Smooth muscle cell (in vitro differentiated cells): ENCODE results near the gene TPST1. TPM values are rescaled to one million over a fixed set of nuclear protein-coding genes. Genes with fewer than 3 reads are reported as not detected.

ENCODE experiments used
- DNase-seq: peaks from one replicate; lab custom pipeline; 2025; ENCODE audit not compliant: unreplicated experiment; lab: John Stamatoyannopoulos, UW
- H2AFZ ChIP-seq: fragments of 200-600 bp; sonication (generic); 2 replicates; pipeline ENCODE4 v1.6.0; 2016; ENCODE audit warnings: antibody characterized with exemption, low read depth, mild to moderate bottlenecking
- H3F3A ChIP-seq: fragments of 200-600 bp; sonication (generic); 2 replicates; pipeline ENCODE4 v1.6.0; 2017; ENCODE audit warnings: antibody characterized with exemption, low read depth
- H3K27ac ChIP-seq: fragments of 200-600 bp; sonication (generic); 2 replicates; pipeline ENCODE4 v1.5.1; 2016; ENCODE audit warnings: low read depth, mild to moderate bottlenecking
- H3K27me3 ChIP-seq: fragments of 200-600 bp; sonication (generic); 2 replicates; pipeline ENCODE4 v1.6.1; 2016; ENCODE audit warnings: low read depth, mild to moderate bottlenecking
- H3K36me3 ChIP-seq: fragments of 200-600 bp; sonication (generic); 2 replicates; pipeline ENCODE4 v1.5.1; 2016; ENCODE audit warnings: low read depth
- H3K4me1 ChIP-seq: fragments of 200-600 bp; sonication (generic); 2 replicates; pipeline ENCODE4 v1.5.1; 2016; ENCODE audit warnings: low read depth
- H3K4me2 ChIP-seq: fragments of 200-600 bp; sonication (generic); 2 replicates; pipeline ENCODE4 v1.6.0; 2016; ENCODE audit warnings: mild to moderate bottlenecking
- H3K4me3 ChIP-seq: fragments of 200-600 bp; sonication (generic); 2 replicates; pipeline ENCODE4 v1.5.1; 2016; ENCODE audit warnings: mild to moderate bottlenecking
- H3K79me2 ChIP-seq: fragments of 200-600 bp; sonication (generic); 2 replicates; pipeline ENCODE4 v1.6.0; 2016; ENCODE audit warnings: low read depth, mild to moderate bottlenecking
- H3K9ac ChIP-seq: fragments of 200-600 bp; sonication (generic); 2 replicates; pipeline ENCODE4 v1.6.0; 2016; ENCODE audit warnings: low read depth
- H3K9me3 ChIP-seq: fragments of 200-600 bp; sonication (generic); replicated peaks from 2 replicates; pipeline ENCODE4 v1.5.1; 2016; ENCODE audit warnings: low read depth
- H4K20me1 ChIP-seq: fragments of 200-600 bp; sonication (generic); 2 replicates; pipeline ENCODE4 v1.6.0; 2016; ENCODE audit warnings: low read depth
- WGBS: methylation state at CpG from one replicate; pipeline ENCODE4 v1.1.7; 2016; ENCODE audit warnings: low lambda C conversion rate; 5-methylcytosine and 5-hydroxymethylcytosine counted together
- polyA plus RNA-seq: library from polyadenylated mRNA; unstranded; fragments of >200 nt; fragmentation: Nextera tagmentation; extraction: Ambion mirVana; gene quantifications from 2 replicates; pipeline ENCODE4 v1.2.1, GENCODE V29; 2016
- total RNA-seq: library from RNA; depleted of rRNA; stranded (reverse); fragments of >200 nt; gene quantifications from 2 replicates; pipeline ENCODE4 v1.2.3, GENCODE V29; 2014
- TF ChIP-seq, protein P1 (sequence below): fragments of 200-600 bp; sonication (generic); IDR thresholded peaks from 2 replicates; pipeline ENCODE4 v1.5.1; 2017; ENCODE audit warnings: borderline replicate concordance, mild to moderate bottlenecking, antibody characterized with exemption; ENCODE audit not compliant: insufficient read depth, poor library complexity, severe bottlenecking

Gene TPST1
- total and polyA plus RNA-seq, 2 experiments from 2014 or later, result 133 to 139 TPM

DNA sequence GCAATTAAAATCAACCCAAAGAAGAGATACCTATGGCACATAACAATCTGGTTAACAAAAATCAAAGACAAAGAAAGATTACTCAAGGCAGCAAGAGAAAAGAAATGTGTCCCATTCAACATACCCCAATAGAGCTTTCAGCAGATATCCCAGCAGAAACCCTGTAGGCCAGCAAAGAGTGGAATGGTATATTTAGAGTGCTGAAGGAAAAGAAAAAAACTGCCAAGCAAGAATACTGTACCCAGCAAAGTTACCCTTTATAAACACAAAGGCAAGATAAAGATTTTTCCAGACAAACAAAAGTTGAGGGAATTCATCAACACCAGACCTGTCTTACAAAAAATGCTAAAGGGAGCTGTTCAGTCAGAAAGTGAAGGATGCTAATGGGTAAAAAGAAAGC is 131.6 kb downstream of the TPST1 start:
- Histone ChIP-seq H3K36me3 (peaks cover 7% of the 10 kb centered on the region), H3K9me3 (no peaks in the 10 kb centered on the region), H4K20me1 (peaks cover 22% of the 10 kb centered on the region), H3K79me2 (peaks cover 53% of the 10 kb centered on the region), H3K4me2 (no peak overlapping the region), H3K4me3 (no peak overlapping the region), H2AFZ (no peak overlapping the region), H3F3A (peaks cover 12% of the 10 kb centered on the region), H3K27me3 (no peaks in the 10 kb centered on the region), H3K4me1 (no peaks in the 10 kb centered on the region), H3K27ac (no peak overlapping the region), H3K9ac (no peak overlapping the region)
- DNase-seq, result no peak
- TF ChIP-seq, protein P1, sequence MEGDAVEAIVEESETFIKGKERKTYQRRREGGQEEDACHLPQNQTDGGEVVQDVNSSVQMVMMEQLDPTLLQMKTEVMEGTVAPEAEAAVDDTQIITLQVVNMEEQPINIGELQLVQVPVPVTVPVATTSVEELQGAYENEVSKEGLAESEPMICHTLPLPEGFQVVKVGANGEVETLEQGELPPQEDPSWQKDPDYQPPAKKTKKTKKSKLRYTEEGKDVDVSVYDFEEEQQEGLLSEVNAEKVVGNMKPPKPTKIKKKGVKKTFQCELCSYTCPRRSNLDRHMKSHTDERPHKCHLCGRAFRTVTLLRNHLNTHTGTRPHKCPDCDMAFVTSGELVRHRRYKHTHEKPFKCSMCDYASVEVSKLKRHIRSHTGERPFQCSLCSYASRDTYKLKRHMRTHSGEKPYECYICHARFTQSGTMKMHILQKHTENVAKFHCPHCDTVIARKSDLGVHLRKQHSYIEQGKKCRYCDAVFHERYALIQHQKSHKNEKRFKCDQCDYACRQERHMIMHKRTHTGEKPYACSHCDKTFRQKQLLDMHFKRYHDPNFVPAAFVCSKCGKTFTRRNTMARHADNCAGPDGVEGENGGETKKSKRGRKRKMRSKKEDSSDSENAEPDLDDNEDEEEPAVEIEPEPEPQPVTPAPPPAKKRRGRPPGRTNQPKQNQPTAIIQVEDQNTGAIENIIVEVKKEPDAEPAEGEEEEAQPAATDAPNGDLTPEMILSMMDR, result no peak

DNA sequence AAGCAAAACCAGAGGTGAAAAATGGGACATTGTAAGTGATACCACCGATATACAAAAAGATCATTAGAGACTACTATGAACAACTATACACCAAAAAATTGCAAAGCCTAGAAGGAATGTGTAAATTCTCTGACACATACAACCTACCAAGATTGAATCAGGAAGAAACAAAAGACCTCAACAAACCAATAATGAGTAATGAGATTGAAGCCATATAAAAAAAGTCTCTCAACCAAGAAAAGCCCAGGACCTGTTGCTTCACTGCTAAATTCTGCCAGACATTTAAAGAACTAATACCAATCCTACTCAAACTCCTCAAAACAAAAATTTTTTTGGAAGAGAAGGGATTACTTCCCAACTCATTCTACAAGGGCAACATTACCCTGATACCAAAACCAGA is 134.0 kb downstream of the TPST1 start:
- H3K4me1 ChIP-seq, result no peaks in the 10 kb centered on the region
- no peak for DNase-seq
- WGBS, result 96% methylated on average over 1 of the region's 1 CpG
- no peak overlapping the region for H2AFZ ChIP-seq
- H3F3A ChIP-seq, result peaks cover 12% of the 10 kb centered on the region
- no peak overlapping the region for H3K27ac ChIP-seq
- H3K36me3 ChIP-seq, result peaks cover 7% of the 10 kb centered on the region
- H3K79me2 ChIP-seq, result peaks cover 46% of the 10 kb centered on the region
- no peaks in the 10 kb centered on the region for H3K27me3 ChIP-seq
- H3K4me3 ChIP-seq, result no peak overlapping the region
- no peak overlapping the region for H3K4me2 ChIP-seq
- TF ChIP-seq, protein P1, result no peak
- peaks cover under 1% of the 10 kb centered on the region for H4K20me1 ChIP-seq
- no peak overlapping the region for H3K9ac ChIP-seq
- H3K9me3 ChIP-seq, result no peaks in the 10 kb centered on the region

DNA sequence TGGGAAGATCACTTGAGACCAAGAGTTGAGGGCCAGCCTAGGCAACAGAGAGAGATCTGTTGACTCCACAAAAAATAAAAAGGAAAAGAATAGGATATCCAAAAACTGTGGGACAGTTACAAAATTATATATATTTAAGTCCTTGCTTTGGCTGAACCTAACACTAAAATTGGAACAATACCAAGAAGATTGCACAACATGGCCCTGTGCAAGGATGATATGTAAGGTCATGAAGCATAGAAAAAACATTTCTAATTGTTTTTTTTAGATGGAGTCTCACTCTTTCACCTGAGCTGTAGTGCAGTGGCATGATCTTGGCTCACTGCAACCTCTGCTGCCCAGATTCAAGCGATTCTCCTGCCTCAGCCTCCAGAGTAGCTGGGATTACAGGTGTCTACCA is 139.0 kb downstream of the TPST1 start:
- WGBS, result 100% methylated on average over 1 of the region's 1 CpG
- H3K4me2 ChIP-seq, result no peak overlapping the region

DNA sequence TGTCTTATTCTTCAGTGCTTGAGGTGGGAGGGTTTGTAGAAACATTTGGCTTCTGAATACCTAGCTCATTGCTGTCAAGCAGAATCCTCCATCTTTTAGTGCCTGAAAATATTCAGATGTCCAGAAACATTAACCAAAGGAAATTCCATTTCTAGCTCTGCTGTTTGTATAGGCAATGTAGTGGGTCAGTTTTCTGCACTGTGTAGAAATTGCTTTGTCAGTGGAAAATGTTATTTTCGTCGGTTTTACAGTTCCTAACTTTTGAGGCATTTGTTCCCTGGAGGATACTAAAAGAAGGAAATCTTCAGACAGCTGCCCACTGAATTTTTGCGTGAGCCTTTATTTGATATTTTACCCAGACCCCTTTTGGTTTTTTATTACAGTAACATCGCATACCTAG is 143.4 kb downstream of the TPST1 start:
- H4K20me1 ChIP-seq, result peaks cover 60% of the 10 kb centered on the region
- peak overlapping the region; percentile 45 for H3K27ac ChIP-seq
- H3K4me2 ChIP-seq, result no peak overlapping the region
- no peaks in the 10 kb centered on the region for H3K27me3 ChIP-seq
- no peaks in the 10 kb centered on the region for H3K36me3 ChIP-seq
- peaks cover 28% of the 10 kb centered on the region for H3F3A ChIP-seq
- DNase-seq, result no peak
- H2AFZ ChIP-seq, result no peak overlapping the region
- no peak overlapping the region for H3K9ac ChIP-seq
- 45% methylated on average over 4 of the region's 4 CpGs for WGBS
- TF ChIP-seq, protein P1, result no peak
- peaks cover 9% of the 10 kb centered on the region for H3K4me1 ChIP-seq
- peaks cover 70% of the 10 kb centered on the region for H3K79me2 ChIP-seq
- no peak overlapping the region for H3K4me3 ChIP-seq
- no peaks in the 10 kb centered on the region for H3K9me3 ChIP-seq

More for the DNA sequence above, 139.0 kb downstream of the TPST1 start:
- Histone ChIP-seq H3K4me3 (no peak overlapping the region), H3K9me3 (no peaks in the 10 kb centered on the region), H2AFZ (no peak overlapping the region), H3K36me3 (no peaks in the 10 kb centered on the region), H3K4me1 (no peaks in the 10 kb centered on the region), H3K9ac (no peak overlapping the region), H3F3A (peaks cover 22% of the 10 kb centered on the region), H3K27me3 (no peaks in the 10 kb centered on the region), H3K79me2 (peaks cover 64% of the 10 kb centered on the region), H3K27ac (no peak overlapping the region), H4K20me1 (peaks cover 25% of the 10 kb centered on the region)
- TF ChIP-seq, protein P1, result no peak
- DNase-seq, result no peak
